ENCODE data around the gene INSL3.

DNA sequence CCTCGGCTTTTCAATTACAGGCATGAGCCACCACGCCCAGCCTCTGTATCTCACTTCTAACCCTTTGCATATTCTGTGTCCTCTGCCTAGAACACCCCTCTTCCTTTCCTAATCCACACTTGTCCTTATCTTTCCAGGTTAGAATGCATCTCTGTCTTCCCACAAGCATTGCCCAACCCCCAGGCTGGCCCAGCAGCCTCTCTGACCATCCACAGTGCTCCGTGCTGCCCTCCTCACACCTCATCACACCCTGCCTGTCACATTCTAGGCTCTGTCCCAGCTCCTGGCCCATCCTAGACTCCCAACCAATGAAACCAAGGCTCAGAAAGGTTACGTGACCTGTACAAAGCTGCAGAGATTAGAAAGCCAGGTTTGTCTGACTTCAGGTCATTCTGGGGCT is 15.2 kb upstream of the INSL3 start:
- TF ChIP-seq, protein P1, sequence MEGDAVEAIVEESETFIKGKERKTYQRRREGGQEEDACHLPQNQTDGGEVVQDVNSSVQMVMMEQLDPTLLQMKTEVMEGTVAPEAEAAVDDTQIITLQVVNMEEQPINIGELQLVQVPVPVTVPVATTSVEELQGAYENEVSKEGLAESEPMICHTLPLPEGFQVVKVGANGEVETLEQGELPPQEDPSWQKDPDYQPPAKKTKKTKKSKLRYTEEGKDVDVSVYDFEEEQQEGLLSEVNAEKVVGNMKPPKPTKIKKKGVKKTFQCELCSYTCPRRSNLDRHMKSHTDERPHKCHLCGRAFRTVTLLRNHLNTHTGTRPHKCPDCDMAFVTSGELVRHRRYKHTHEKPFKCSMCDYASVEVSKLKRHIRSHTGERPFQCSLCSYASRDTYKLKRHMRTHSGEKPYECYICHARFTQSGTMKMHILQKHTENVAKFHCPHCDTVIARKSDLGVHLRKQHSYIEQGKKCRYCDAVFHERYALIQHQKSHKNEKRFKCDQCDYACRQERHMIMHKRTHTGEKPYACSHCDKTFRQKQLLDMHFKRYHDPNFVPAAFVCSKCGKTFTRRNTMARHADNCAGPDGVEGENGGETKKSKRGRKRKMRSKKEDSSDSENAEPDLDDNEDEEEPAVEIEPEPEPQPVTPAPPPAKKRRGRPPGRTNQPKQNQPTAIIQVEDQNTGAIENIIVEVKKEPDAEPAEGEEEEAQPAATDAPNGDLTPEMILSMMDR (conservative IDR thresholded peaks at IDR 0.05) = no peak
- no peak for TF ChIP-seq EZH2 (IDR thresholded peaks at IDR 0.05; ENCODE audit: low read depth)

All from PC-9 (cell line).